EL (cell line): ENCODE measurements around the gene ACTMAP.

Experiments
- DNase-seq: peaks from one replicate; pipeline ENCODE4 v3.0.0-alpha.2; 2016

Gene ACTMAP

GRCh38 chr19:40717880-40718773 lies 32.1 kb downstream of the ACTMAP start:
- DNase-seq = peak; percentile 43

- peak; percentile 23 for DNase-seq
Observed at GRCh38 chr19:40717325-40717879, 32.9 kb downstream of the ACTMAP start.

DNA sequence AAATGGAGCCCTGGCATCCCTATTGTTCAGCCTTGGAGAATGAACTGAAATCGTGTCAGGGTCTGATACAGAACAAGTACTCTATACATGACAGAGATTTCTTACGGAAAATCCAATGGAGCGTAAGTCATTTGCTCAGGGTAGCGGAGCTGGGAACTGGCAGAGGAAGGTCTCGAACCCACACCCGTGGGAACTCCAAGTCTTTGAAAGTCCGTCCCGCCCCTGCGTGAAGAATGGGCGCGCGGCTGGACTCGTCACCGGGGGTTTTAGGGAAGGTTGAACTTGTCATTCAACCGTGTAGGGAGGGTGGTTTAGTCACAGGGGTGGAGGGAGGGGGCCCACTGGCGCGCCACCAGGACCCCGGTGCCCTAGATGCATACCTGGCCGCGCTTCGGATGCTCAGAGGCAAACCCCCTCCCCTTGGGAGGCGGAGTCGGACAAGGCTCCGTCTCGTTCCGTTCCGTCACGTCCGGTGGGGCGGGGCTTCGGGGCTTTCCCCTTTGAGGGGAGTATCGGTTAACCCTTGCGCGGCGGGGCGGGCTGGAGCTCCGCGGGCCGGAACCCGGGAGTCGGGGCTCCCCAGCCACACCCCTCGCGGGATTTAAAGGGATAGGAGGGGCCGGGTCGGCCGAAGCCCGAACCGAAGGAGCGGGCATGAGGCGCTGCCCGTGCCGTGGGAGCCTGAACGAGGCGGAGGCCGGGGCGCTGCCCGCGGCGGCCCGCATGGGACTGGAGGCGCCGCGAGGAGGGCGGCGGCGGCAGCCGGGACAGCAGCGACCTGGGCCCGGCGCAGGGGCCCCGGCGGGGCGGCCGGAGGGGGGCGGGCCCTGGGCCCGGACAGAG lies 33.6 kb downstream of the ACTMAP start, which contains the start of the genes COQ8B and ITPKC:
Gene COQ8B (minus strand): TSS at position 405 of the 843 bp plus-strand sequence. CDS start 2,254 bp downstream, outside the sequence.
Gene ITPKC (plus strand): TSS at position 631 of the 843 bp plus-strand sequence. CDS start 24 bp downstream, at position 655.
- peak; percentile 98 for DNase-seq

DNA sequence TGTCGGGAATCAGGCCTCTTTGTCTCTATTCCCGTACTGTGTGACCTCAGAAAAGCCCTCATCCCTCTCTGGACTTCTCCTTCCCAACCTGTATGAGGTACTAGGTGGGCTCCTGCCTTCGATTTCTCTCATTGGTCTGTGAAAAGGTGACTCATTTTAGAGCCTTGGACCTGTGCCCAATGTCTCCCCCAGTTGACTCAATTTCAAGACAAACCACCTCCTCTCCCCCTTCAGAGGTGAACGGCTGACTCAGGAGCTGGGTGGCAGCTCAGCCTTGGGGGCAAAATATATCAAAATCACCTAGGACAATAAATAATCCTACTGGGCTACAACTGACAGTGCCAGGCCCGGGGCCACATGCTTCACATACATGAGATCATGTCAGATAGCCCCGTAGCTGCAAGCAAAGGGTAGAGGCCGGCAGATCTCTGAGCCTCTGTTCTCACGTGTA lies 34.2 kb downstream of the ACTMAP start:
- peak; percentile 92 for DNase-seq

DNA sequence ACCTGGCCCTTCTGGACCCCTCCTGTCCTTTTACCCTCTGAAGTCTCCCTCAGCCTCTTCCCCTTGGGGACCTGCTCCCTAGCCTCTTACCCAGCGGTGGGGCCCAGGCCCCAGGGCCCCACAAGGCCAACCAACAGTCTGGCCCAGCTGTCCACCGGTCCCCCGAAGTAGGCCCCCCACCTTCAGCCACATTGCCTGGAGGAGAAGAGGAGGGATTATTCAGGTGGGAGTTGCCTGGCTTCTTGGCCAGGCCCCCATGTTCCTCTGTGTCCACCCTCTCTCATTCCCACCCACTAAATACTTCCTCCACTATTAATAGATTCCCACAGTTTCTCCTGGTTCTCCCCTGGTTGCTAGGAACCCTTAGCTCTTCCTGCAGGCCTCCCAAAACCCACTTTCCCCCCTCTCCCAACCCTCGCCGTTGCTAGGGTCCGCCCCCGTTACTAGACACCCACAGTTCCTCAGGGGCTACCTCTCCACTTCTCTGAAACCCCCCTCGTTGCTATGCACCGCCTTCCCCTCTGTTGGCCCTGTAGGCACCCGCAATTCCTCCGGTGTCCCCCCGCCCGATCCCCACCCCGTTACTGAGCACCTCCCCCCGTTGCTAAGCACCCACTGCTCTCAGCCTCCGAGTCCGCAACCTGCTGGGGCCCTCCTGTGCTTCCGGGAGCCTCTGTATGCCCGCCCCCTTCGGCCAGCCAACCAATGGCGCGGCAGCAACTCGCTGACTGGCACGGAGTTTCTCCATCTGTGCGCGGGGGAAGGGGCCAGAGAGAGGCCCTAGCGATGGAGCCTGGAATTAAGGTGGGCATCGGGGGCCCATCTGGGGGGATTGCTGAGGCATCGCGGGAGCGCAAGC lies 35.6 kb downstream of the ACTMAP start:
- DNase-seq = peak; percentile 91

- DNase-seq = no peak
Observed at GRCh38 chr19:40713939-40714338, 36.3 kb downstream of the ACTMAP start.

DNA sequence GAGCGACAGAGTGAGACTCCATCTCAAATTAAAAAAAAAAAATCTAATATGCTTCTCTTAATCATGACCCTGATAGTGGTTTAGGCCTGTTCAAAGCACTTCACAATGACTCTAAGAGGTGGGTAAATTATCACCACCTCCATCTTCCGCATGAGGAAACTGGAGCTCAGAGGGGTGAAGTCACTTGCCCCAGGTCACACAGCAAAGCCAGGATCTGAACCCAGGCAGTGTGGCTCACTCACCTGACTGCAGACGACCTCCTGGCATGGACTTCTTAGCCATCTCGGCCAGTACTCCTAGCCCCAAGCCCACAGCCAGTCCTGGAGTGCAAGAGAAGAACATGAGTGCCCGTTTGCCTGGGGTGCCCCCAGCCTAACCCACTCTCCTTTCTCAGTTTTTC lies 40.5 kb downstream of the ACTMAP start:
- no peak for DNase-seq

GRCh38 chr19:40707615-40708014 lies 42.7 kb downstream of the ACTMAP start:
- no peak for DNase-seq

DNA sequence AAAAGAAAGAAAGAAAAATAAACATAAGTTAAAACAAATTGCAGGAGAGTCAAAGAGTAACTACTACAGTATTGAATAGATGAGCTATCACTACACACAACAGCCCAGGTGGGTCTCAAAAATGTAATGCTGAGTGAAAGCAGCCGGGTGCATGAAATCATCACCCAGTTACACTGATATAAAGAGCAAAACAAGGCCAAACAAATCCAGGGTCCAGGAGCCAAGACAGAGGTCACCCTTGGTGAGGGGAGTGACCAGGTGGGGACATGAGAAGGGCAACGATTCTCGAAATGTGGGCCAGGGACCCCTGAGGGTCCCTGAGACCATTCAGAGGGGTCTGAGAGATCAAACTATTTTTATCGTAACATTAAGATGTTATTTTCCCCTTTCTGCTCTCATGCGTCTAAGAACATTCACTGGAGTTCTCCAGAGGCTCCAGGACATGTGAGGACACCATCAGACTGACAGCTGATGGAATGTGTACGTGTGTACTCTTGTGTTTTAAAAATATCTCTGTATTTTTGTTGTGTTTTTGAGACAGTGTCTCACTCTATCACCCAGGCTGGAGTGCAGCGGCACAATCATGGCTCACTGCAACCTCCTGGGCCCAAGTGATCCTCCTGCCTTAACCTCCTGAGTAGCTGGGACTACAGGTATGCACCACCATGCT lies 44.2 kb downstream of the ACTMAP start:
- DNase-seq = no peak

DNA sequence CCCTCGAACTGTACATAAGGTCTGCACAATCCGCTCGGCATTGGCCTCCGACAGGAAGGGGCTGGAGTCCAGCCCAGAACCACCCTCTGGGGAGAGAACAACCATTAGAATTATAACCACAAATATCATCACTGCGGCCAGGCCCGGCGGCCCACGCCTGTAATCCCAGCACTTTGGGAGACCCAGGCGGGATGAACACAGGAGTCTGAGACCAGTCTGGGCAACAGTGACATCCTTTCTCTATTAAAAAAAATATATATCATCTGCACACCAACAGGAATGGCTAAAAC lies 45.0 kb downstream of the ACTMAP start:
- DNase-seq = no peak

DNA sequence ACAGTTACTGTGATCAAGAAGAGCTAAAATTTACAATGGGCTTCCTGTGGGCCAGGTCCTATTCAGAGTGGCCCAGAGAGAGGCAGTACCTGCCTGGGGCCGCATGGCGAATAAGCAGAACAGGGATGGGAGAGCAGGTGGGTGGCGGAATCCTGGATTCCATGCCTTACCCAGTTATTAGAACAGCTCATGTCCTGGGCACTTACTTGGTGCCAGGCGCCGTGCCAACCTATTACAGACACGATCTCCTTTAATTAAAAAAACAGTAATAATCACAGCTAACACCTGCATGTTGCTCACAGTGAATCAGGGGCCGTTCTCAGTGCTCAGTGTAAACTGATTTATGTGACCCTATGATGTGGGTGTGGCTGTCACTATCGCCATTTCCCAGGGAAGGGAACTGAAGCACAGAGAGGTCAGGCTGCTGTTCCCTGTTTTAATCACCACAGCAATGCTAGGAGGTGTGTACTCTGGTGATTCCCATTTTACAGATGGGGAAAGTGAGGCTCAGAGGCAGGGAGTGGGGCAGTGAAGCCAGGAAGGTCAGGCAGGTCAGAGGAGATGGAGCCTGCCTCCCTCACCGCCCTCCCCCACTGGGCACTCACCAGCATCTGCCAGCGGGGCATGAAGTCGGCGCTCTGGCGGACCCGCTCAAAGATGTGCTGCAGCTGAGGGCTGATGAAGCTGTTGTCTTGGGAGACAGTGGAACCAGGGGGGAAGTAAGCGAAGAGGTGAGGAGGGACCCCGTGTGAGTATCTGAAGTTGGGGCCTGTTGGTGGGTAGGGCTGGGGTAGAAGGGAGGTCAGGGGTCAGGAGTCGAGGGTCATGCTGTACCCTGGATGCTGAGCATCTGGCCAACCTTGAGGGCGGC lies 45.6 kb downstream of the ACTMAP start:
- DNase-seq = no peak

DNA sequence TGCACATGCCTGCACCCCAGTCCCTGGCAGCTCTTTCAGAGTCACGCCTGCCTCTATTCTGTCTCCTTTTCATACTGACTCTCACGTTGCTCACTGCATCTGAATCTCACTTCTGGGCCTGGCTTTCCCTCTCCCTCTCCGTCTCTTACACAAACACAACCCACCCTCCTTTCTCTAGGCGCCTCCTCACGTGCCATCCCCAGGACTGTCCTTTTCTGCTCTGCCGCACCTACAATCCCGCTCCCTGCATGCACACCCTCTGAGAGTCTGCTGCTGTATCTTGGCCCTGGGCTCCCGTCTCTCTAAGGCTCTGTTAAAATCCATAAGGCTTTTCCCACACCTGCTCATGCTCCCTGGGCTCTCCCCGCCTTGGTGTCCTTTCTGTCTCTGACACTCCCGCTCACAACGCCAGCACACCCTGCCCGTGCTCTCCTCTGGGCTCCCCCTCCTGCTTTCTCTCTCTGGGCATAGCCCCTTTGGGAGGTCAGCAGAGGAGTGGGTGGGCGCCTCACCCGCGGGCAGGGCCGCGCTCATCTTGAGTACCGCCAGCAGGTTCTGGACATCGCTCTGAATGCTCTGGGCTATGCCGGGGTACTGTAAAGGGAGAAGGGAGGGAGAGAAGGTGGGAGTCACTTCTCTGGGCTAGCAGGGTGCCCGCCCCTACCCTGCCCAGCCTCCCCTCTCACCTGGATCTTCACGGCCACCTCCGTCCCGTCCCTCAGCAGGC lies 47.1 kb downstream of the ACTMAP start:
- no peak for DNase-seq

DNA sequence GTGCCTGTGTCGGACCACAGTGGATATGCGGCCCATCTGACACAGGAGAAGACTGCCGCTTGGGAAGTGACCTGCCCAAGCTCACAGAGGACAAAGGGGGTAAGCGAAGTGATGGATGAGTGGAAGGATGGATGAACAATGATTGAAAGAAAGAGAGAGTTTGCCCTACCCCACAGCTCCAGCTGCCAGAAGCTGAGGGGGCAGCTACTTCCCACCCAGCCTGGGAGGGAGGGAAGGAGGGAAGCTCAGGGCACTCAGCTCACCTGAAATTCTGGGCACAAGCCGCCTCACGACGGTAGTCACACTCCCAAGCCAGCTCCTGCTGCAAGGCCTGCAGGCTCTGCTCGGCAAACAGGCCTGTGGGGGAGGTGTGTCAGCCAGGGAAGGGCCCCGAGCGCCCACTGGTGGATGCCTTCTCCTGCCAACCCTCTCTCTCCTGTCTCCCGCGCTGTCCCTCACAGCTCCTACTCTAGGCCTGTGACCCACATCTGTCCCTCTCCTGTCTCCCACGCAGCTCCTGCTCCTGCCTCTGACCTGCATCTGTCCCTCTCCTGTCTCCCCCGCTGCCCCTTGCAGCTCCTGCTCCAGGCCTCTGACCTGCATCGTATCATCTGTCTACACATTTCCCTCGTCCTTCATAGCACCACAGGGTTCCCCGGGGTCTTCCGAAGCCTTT lies 47.8 kb downstream of the ACTMAP start:
- no peak for DNase-seq

DNA sequence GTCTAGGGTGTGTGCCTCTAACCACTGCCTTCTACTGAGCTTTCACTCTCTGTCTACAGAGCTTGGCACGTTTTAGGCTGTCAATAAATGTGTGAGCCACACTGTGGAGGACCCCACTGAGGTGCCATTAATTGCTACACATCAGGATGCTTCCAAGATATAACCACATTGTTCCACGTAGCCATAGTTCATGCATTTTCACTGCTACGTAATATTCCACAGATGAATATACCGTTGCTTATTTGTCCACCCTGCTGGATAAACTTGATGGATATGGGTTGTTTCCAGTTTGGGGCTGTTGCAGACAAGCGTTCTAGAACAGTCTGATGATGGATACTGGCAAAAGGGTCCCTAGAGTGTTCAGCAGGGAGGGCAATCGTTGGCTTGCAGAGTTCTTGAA lies 48.5 kb downstream of the ACTMAP start:
- no peak for DNase-seq

GRCh38 chr19:40700083-40700482 lies 50.2 kb downstream of the ACTMAP start:
- DNase-seq = no peak

DNA sequence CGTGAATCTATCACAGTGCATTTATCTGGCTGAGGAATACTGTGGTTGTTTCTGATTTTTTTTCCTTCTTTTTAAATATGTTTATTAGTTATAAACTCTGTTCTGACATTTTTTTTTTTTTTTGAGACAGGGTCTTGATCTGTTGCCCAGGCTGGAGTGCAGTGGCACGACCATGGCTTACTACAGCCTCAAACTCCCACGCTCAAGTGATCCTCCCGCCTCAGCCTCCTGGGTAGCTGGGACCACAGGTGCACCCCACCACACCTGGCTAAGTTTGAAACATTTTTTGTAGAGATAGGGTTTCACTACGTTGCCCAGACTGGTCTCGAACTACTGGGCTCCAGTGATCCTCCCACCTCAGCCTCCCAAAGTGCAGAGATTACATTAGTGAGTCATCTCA lies 53.3 kb downstream of the ACTMAP start:
- no peak for DNase-seq

GRCh38 chr19:40695881-40696280 lies 54.4 kb downstream of the ACTMAP start:
- DNase-seq = no peak

- DNase-seq = no peak
Observed at GRCh38 chr19:40693896-40694295, 56.4 kb downstream of the ACTMAP start.

DNA sequence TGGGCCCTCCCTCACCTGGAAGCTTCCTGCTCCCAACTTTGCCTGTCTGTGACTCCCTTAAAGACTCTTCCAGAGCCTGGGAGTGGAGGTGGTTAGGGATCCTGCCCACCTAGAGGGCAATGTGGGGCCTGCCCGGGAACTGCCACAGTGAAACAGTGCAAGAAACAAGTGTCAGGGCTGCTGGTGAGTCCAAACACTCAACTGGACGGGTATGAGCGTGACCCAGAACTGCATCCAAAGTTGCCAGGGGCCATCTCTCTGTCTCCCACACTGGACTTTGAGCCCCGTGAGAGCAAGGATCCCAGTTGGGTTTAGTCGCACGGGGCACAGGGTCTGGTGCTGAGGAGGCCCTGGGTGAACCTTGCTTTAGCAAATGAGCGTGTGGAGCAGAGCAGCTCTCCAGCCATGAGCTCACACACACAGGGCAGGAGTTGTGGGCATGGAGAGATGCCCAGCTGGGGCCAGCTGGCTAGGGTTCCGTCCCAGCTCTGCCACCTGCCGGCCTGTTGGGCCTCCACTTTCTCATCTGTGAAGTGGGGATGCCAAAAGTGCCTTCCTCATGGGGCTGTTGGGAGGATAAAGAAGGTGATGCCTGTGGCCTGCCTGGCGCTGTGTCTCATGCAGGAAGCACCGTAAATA lies 57.0 kb downstream of the ACTMAP start:
- DNase-seq = no peak
